ENCODE measurements around the gene KRT38.

The KRT38 gene

DNA sequence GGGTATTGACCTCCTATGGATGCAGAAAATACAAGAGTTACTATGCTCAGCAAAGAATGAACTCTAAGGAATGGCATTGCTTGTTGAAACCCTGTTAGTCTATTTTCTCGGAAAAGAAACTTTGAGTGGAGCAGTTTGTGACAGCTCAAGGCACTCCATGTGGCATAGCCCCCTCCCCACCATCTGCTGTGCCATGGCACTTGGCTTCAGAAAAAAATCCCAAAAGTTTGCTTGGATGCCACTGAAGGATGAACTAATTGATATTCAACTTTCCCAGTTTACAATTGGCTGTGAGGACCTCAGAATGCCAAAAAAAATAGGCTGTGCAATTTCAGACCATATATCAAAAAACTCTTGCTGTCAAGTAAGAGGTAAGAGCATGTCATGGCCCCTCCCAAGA lies 45.2 kb downstream of the KRT38 start:
- no peak for TF ChIP-seq SIN3A (IDR thresholded peaks at IDR 0.05; ENCODE audit: borderline replicate concordance, insufficient read depth, low read length)
- no peak for TF ChIP-seq POLR2AphosphoS5 (IDR thresholded peaks at IDR 0.05; ENCODE audit: low read depth, low read length)
- no peak for TF ChIP-seq TAF1 (IDR thresholded peaks at IDR 0.05; ENCODE audit: borderline replicate concordance, insufficient read depth, low read length)
- TF ChIP-seq, protein P1, sequence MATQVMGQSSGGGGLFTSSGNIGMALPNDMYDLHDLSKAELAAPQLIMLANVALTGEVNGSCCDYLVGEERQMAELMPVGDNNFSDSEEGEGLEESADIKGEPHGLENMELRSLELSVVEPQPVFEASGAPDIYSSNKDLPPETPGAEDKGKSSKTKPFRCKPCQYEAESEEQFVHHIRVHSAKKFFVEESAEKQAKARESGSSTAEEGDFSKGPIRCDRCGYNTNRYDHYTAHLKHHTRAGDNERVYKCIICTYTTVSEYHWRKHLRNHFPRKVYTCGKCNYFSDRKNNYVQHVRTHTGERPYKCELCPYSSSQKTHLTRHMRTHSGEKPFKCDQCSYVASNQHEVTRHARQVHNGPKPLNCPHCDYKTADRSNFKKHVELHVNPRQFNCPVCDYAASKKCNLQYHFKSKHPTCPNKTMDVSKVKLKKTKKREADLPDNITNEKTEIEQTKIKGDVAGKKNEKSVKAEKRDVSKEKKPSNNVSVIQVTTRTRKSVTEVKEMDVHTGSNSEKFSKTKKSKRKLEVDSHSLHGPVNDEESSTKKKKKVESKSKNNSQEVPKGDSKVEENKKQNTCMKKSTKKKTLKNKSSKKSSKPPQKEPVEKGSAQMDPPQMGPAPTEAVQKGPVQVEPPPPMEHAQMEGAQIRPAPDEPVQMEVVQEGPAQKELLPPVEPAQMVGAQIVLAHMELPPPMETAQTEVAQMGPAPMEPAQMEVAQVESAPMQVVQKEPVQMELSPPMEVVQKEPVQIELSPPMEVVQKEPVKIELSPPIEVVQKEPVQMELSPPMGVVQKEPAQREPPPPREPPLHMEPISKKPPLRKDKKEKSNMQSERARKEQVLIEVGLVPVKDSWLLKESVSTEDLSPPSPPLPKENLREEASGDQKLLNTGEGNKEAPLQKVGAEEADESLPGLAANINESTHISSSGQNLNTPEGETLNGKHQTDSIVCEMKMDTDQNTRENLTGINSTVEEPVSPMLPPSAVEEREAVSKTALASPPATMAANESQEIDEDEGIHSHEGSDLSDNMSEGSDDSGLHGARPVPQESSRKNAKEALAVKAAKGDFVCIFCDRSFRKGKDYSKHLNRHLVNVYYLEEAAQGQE (IDR thresholded peaks at IDR 0.05; ENCODE audit: insufficient read depth in 1 of 2, low read depth in 2 of 2, low read length in 2 of 2) = no peak
- TF ChIP-seq FOXP2 (optimal IDR thresholded peaks at IDR 0.05; ENCODE audit: borderline replicate concordance, extremely low read depth, extremely low read length, insufficient read depth) = no peak

DNA sequence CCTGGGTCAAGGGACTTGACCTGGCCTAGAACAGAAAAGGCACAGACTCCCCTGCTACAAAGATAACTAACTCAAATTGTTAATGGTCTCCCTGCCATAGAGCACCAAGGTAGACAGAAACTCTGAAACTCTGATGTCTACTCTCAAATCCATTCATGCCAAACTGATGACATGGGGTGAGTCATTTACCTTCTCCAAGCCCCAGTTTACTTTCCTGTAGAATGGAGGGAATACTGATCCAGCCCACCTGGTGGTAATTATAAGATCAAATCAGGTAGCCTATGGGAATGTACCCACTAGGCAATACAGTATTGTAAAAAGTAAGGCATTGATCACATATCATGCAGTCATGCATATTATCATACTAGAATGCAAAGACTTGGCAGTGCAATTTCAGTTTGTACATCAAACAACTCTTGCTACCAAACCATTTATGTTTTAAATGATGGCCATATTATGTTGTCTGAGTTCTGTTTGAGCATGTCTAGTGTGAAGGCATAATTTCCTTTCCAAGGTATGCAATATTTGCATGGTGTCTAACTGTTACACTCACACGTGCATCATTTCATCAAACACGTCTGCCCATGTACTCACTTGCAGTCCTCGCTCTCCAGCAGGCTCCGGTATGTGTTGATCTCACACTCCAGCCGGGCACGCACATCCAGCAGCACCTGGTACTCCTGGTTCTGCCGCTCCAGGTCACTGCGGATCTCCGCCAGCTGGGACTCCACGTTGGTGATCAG lies 46.4 kb downstream of the KRT38 start:
- TF ChIP-seq POLR2AphosphoS5 (IDR thresholded peaks at IDR 0.05; ENCODE audit: low read depth, low read length) (no peak), SIN3A (IDR thresholded peaks at IDR 0.05; ENCODE audit: borderline replicate concordance, insufficient read depth, low read length) (no peak), FOXP2 (optimal IDR thresholded peaks at IDR 0.05; ENCODE audit: borderline replicate concordance, extremely low read depth, extremely low read length, insufficient read depth) (no peak), TAF1 (IDR thresholded peaks at IDR 0.05; ENCODE audit: borderline replicate concordance, insufficient read depth, low read length) (no peak)
- TF ChIP-seq, protein P1 (IDR thresholded peaks at IDR 0.05; ENCODE audit: insufficient read depth in 1 of 2, low read depth in 2 of 2, low read length in 2 of 2) = no peak

DNA sequence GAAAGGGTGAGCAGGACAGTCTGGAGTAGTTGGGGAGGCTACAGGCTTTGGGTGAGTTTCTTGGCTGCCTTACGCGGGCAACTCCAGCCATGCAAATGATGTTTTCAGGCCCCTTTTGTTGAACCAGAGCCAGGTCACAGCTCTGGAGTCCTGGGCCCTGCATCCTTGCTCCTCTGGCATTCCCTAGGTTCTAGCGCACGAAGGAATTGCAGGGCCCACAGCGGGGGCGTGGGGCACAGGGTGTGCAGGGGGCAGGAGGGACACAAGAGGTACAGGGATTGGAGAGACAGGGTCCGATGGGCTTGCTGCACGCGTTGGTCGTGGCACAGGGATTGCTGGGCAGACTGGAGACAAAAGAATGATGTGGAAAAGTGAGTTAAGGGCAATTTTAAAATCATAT lies 47.0 kb downstream of the KRT38 start:
- TF ChIP-seq SIN3A (IDR thresholded peaks at IDR 0.05; ENCODE audit: borderline replicate concordance, insufficient read depth, low read length) (no peak), POLR2AphosphoS5 (IDR thresholded peaks at IDR 0.05; ENCODE audit: low read depth, low read length) (no peak), FOXP2 (optimal IDR thresholded peaks at IDR 0.05; ENCODE audit: borderline replicate concordance, extremely low read depth, extremely low read length, insufficient read depth) (no peak), TAF1 (IDR thresholded peaks at IDR 0.05; ENCODE audit: borderline replicate concordance, insufficient read depth, low read length) (no peak)
- TF ChIP-seq, protein P1 (IDR thresholded peaks at IDR 0.05; ENCODE audit: insufficient read depth in 1 of 2, low read depth in 2 of 2, low read length in 2 of 2) = no peak

DNA sequence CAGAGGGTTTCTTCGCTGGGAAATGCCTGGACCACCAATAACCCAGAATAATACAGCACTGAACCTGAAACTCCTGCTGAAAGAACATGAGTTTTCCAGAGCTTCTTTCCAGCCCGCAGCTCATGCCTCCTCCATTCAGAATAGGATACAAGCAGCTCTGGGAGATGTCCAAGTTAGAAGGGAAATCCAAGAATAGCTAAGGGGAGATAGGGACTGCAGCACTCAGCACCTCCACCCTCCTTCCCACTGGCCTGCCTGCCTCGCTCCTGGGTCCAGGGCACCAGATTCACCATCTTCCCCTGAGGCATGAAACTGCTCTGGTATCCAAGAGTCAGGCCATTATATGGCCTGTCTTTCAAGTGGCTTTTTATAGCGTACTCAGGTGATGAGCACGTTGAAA lies 47.5 kb downstream of the KRT38 start:
- TF ChIP-seq SIN3A (IDR thresholded peaks at IDR 0.05; ENCODE audit: borderline replicate concordance, insufficient read depth, low read length) (no peak), TAF1 (IDR thresholded peaks at IDR 0.05; ENCODE audit: borderline replicate concordance, insufficient read depth, low read length) (no peak), POLR2AphosphoS5 (IDR thresholded peaks at IDR 0.05; ENCODE audit: low read depth, low read length) (no peak), FOXP2 (optimal IDR thresholded peaks at IDR 0.05; ENCODE audit: borderline replicate concordance, extremely low read depth, extremely low read length, insufficient read depth) (no peak)
- TF ChIP-seq, protein P1 (IDR thresholded peaks at IDR 0.05; ENCODE audit: insufficient read depth in 1 of 2, low read depth in 2 of 2, low read length in 2 of 2) = no peak

Data from PFSK-1 (cell line).